Measurements from ENCODE around the gene TRMT2B.

- TF ChIP-seq CTCF (IDR thresholded peaks at IDR 0.05) = no peak
- no peak for TF ChIP-seq POLR2A (IDR thresholded peaks at IDR 0.05)
These were observed 89.1 kb downstream of the TRMT2B start for GRCh38 chrX:100962811-100963210.
